ENCODE data around the gene FUT1.
"Not testable (repeated sequence)": the region's sequence is repeated elsewhere in the genome, so short reads cannot be mapped to it uniquely, and the experiment has no call there.

Gene FUT1

GRCh38 chr19:48793271-48793670 lies 40.8 kb upstream of the FUT1 start:
- H3K18ac ChIP-seq (ENCODE audit: low read length) = no peak overlapping the region
- no peak overlapping the region for H3K14ac ChIP-seq (ENCODE audit: low read length)
- no peaks in the 10 kb centered on the region for H3K9me3 ChIP-seq (ENCODE audit: insufficient read depth, low read depth, low read length)
- H2BK12ac ChIP-seq (ENCODE audit: low read length) = no peak overlapping the region
- no peaks in the 10 kb centered on the region for H3K27me3 ChIP-seq (ENCODE audit: insufficient read depth, low read length)
- no peak overlapping the region for H3K4me2 ChIP-seq (ENCODE audit: low read length)
- H3K27ac ChIP-seq (ENCODE audit: low read depth, low read length) = no peak overlapping the region
- H3K79me2 ChIP-seq (ENCODE audit: control insufficient read depth, insufficient read depth, low read length, poor library complexity) = no peaks in the 10 kb centered on the region
- no peak overlapping the region for H3K23ac ChIP-seq (ENCODE audit: low read length)
- H2BK5ac ChIP-seq (ENCODE audit: low read depth, low read length, poor library complexity) = no peak overlapping the region
- H3K4me3 ChIP-seq (ENCODE audit: low read depth, low read length) = no peak overlapping the region
- no peak overlapping the region for H2AK5ac ChIP-seq (ENCODE audit: low read length)
- no peak overlapping the region for H4K8ac ChIP-seq (ENCODE audit: low read depth, low read length)
- H3K9ac ChIP-seq (ENCODE audit: low read length) = no peak overlapping the region
- H3K36me3 ChIP-seq (ENCODE audit: control insufficient read depth in 1 of 2, insufficient read depth in 2 of 2, low read length in 2 of 2) = no peaks in the 10 kb centered on the region
- no peak overlapping the region for H2BK120ac ChIP-seq (ENCODE audit: insufficient read depth, low read length, poor library complexity)
- no peak overlapping the region for H2AFZ ChIP-seq (ENCODE audit: insufficient read depth, low read length, poor library complexity)
- H3K79me1 ChIP-seq (ENCODE audit: low read length) = peaks cover 5% of the 10 kb centered on the region
- no peak overlapping the region for H3K4ac ChIP-seq (ENCODE audit: low read depth, low read length)
- peaks cover 3% of the 10 kb centered on the region in 2 experiments for H3K4me1 ChIP-seq (ENCODE audit: control insufficient read depth in 1 of 2, insufficient read depth in 2 of 2, low read length in 2 of 2)
- no peak overlapping the region for H4K12ac ChIP-seq (ENCODE audit: low read depth, low read length)
- no peak for DNase-seq
- H4K91ac ChIP-seq (ENCODE audit: low read depth, low read length) = no peak overlapping the region
- WGBS (ENCODE audit: extremely low coverage, insufficient coverage, insufficient read length) = no CpG with 5 or more reads among the region's 8 CpGs

- not testable (repeated sequence) for H3K27me3 ChIP-seq (ENCODE audit: insufficient read depth, low read length); H3K4me2 ChIP-seq (ENCODE audit: low read length); H3K4ac ChIP-seq (ENCODE audit: low read depth, low read length); H2BK12ac ChIP-seq (ENCODE audit: low read length); H3K9me3 ChIP-seq (ENCODE audit: insufficient read depth, low read depth, low read length); H3K27ac ChIP-seq (ENCODE audit: low read depth, low read length); H2AFZ ChIP-seq (ENCODE audit: insufficient read depth, low read length, poor library complexity); H4K12ac ChIP-seq (ENCODE audit: low read depth, low read length); H3K9ac ChIP-seq (ENCODE audit: low read length); H2BK120ac ChIP-seq (ENCODE audit: insufficient read depth, low read length, poor library complexity); H3K14ac ChIP-seq (ENCODE audit: low read length); H4K8ac ChIP-seq (ENCODE audit: low read depth, low read length); H2BK5ac ChIP-seq (ENCODE audit: low read depth, low read length, poor library complexity); H3K79me2 ChIP-seq (ENCODE audit: control insufficient read depth, insufficient read depth, low read length, poor library complexity); H2AK5ac ChIP-seq (ENCODE audit: low read length); H3K18ac ChIP-seq (ENCODE audit: low read length); H3K79me1 ChIP-seq (ENCODE audit: low read length); H3K23ac ChIP-seq (ENCODE audit: low read length); H4K91ac ChIP-seq (ENCODE audit: low read depth, low read length); H3K4me1 ChIP-seq (ENCODE audit: control insufficient read depth in 1 of 2, insufficient read depth in 2 of 2, low read length in 2 of 2); H3K36me3 ChIP-seq (ENCODE audit: control insufficient read depth in 1 of 2, insufficient read depth in 2 of 2, low read length in 2 of 2); H3K4me3 ChIP-seq (ENCODE audit: low read depth, low read length); DNase-seq
- WGBS (ENCODE audit: extremely low coverage, insufficient coverage, insufficient read length) = no CpG with 5 or more reads among the region's 9 CpGs
Observed at GRCh38 chr19:48787331-48787730, 34.9 kb upstream of the FUT1 start.

- not testable (repeated sequence) for H3K4ac ChIP-seq (ENCODE audit: low read depth, low read length); H2AK5ac ChIP-seq (ENCODE audit: low read length); H3K36me3 ChIP-seq (ENCODE audit: control insufficient read depth in 1 of 2, insufficient read depth in 2 of 2, low read length in 2 of 2); H3K27me3 ChIP-seq (ENCODE audit: insufficient read depth, low read length); H4K91ac ChIP-seq (ENCODE audit: low read depth, low read length); H3K23ac ChIP-seq (ENCODE audit: low read length); H3K4me2 ChIP-seq (ENCODE audit: low read length); H3K18ac ChIP-seq (ENCODE audit: low read length); H2BK120ac ChIP-seq (ENCODE audit: insufficient read depth, low read length, poor library complexity); DNase-seq; H3K9me3 ChIP-seq (ENCODE audit: insufficient read depth, low read depth, low read length); H3K9ac ChIP-seq (ENCODE audit: low read length); H3K14ac ChIP-seq (ENCODE audit: low read length); H3K79me1 ChIP-seq (ENCODE audit: low read length); H3K4me3 ChIP-seq (ENCODE audit: low read depth, low read length); H2AFZ ChIP-seq (ENCODE audit: insufficient read depth, low read length, poor library complexity); H2BK5ac ChIP-seq (ENCODE audit: low read depth, low read length, poor library complexity); H3K4me1 ChIP-seq (ENCODE audit: control insufficient read depth in 1 of 2, insufficient read depth in 2 of 2, low read length in 2 of 2); H3K27ac ChIP-seq (ENCODE audit: low read depth, low read length); H4K8ac ChIP-seq (ENCODE audit: low read depth, low read length); H2BK12ac ChIP-seq (ENCODE audit: low read length); H3K79me2 ChIP-seq (ENCODE audit: control insufficient read depth, insufficient read depth, low read length, poor library complexity); H4K12ac ChIP-seq (ENCODE audit: low read depth, low read length)
- no CpG with 5 or more reads among the region's 7 CpGs for WGBS (ENCODE audit: extremely low coverage, insufficient coverage, insufficient read length)
Observed at GRCh38 chr19:48786422-48786821, 34.0 kb upstream of the FUT1 start.

GRCh38 chr19:48784527-48784926 lies 32.1 kb upstream of the FUT1 start:
- H2BK5ac ChIP-seq (ENCODE audit: low read depth, low read length, poor library complexity) = no peak overlapping the region
- H2BK12ac ChIP-seq (ENCODE audit: low read length) = no peak overlapping the region

More at GRCh38 chr19:48784527-48784926, 32.1 kb upstream of the FUT1 start:
- H3K23ac ChIP-seq (ENCODE audit: low read length) = no peak overlapping the region
- no peaks in the 10 kb centered on the region for H3K27me3 ChIP-seq (ENCODE audit: insufficient read depth, low read length)
- H2AK5ac ChIP-seq (ENCODE audit: low read length) = no peak overlapping the region
- no peak overlapping the region for H3K4me2 ChIP-seq (ENCODE audit: low read length)
- no peak overlapping the region for H3K9ac ChIP-seq (ENCODE audit: low read length)
- no peak overlapping the region for H4K12ac ChIP-seq (ENCODE audit: low read depth, low read length)
- no peaks in the 10 kb centered on the region for H3K36me3 ChIP-seq (ENCODE audit: control insufficient read depth in 1 of 2, insufficient read depth in 2 of 2, low read length in 2 of 2)
- H3K18ac ChIP-seq (ENCODE audit: low read length) = no peak overlapping the region
- no peak for DNase-seq
- H4K8ac ChIP-seq (ENCODE audit: low read depth, low read length) = no peak overlapping the region
- H3K79me1 ChIP-seq (ENCODE audit: low read length) = no peaks in the 10 kb centered on the region
- H2BK120ac ChIP-seq (ENCODE audit: insufficient read depth, low read length, poor library complexity) = no peak overlapping the region
- H3K4ac ChIP-seq (ENCODE audit: low read depth, low read length) = no peak overlapping the region
- H3K14ac ChIP-seq (ENCODE audit: low read length) = no peak overlapping the region
- no peak overlapping the region for H2AFZ ChIP-seq (ENCODE audit: insufficient read depth, low read length, poor library complexity)
- no peaks in the 10 kb centered on the region for H3K79me2 ChIP-seq (ENCODE audit: control insufficient read depth, insufficient read depth, low read length, poor library complexity)
- no peak overlapping the region for H3K4me3 ChIP-seq (ENCODE audit: low read depth, low read length)
- H4K91ac ChIP-seq (ENCODE audit: low read depth, low read length) = no peak overlapping the region
- no CpG with 5 or more reads among the region's 5 CpGs for WGBS (ENCODE audit: extremely low coverage, insufficient coverage, insufficient read length)
- H3K4me1 ChIP-seq (ENCODE audit: control insufficient read depth in 1 of 2, insufficient read depth in 2 of 2, low read length in 2 of 2) = no peaks in the 10 kb centered on the region
- no peak overlapping the region for H3K27ac ChIP-seq (ENCODE audit: low read depth, low read length)
- no peaks in the 10 kb centered on the region for H3K9me3 ChIP-seq (ENCODE audit: insufficient read depth, low read depth, low read length)
